Stimulated activated naive B cell treated with anti-CD40 and anti-IgM and Interleukin-4, amounts not matched to agents 10 μg/mL and 1 μg/mL and 100 μg/mL, for 72 hours (primary cell): ENCODE results near the gene E2F3.

Experiments used
- ATAC-seq, 2 donors: fragments of 150-1000 bp; cut with Tn5 transposase; replicated peaks; 2 replicates each; pipeline ENCODE4 v1.10.0; 2021; ENCODE audit warnings: moderate library complexity in 1 of 2
- DNase-seq: peaks from one replicate; pipeline ENCODE4 v3.0.0; 2021
- H3K27ac Mint-ChIP-seq: one replicate; pipeline ENCODE4 v1.8.0; 2022; ENCODE audit warnings: mild to moderate bottlenecking, mixed read lengths
- H3K27me3 Mint-ChIP-seq, 2 donors: one replicate each; pipeline ENCODE4 v1.8.0; 2022; ENCODE audit warnings: mixed read lengths in 2 of 2
- H3K36me3 Mint-ChIP-seq, 2 donors: one replicate each; pipeline ENCODE4 v1.8.0; 2022; ENCODE audit warnings: mixed read lengths in 2 of 2, mild to moderate bottlenecking in 1 of 2
- H3K4me1 Mint-ChIP-seq, 2 donors: one replicate each; pipeline ENCODE4 v1.8.0; 2022; ENCODE audit warnings: mixed read lengths in 2 of 2, mild to moderate bottlenecking in 1 of 2
- H3K4me3 Mint-ChIP-seq, 2 donors: one replicate each; pipeline ENCODE4 v1.8.0; 2022; ENCODE audit warnings: mild to moderate bottlenecking in 2 of 2, mixed read lengths in 2 of 2, moderate library complexity in 1 of 2
- H3K9me3 Mint-ChIP-seq, 2 donors: one replicate each; pipeline ENCODE4 v1.8.0; 2022; ENCODE audit warnings: mixed read lengths in 2 of 2, mild to moderate bottlenecking in 1 of 2

The E2F3 gene

GRCh38 chr6:20401205-20402091, at the start of gene E2F3:
TSS of gene E2F3 (plus strand) at chr6:20401879. CDS start at chr6:20402233, 354 bp downstream.
- H3K36me3 Mint-ChIP-seq = peaks cover 4 to 8% of the 10 kb centered on the region in 2 donors
- DNase-seq = peak; percentile 99
- ATAC-seq = peak; percentile 83

GRCh38 chr6:20352346-20352745, 49.3 kb upstream of the E2F3 start:
- Mint-ChIP-seq H3K4me3 (no peak overlapping the region), H3K4me1 (no peaks in the 10 kb centered on the region), H3K36me3 (no peaks in the 10 kb centered on the region), H3K27ac (no peak overlapping the region), H3K27me3 (peaks cover 0 to 14% of the 10 kb centered on the region in 2 donors), H3K9me3 (peaks cover 0 to 5% of the 10 kb centered on the region in 2 donors)
- DNase-seq (no peak), ATAC-seq (no peak)

More at GRCh38 chr6:20401205-20402091, at the start of gene E2F3:
- Mint-ChIP-seq H3K4me3 (peak within 1 kb of the TSS; percentile 84 to 99), H3K4me1 (peaks cover 4 to 16% of the 10 kb centered on the region in 2 donors), H3K27me3 (no peaks in the 10 kb centered on the region), H3K9me3 (peaks cover 0 to 2% of the 10 kb centered on the region in 2 donors), H3K27ac (peak within 1 kb of the TSS; percentile 100)

GRCh38 chr6:20353134-20353533, 48.5 kb upstream of the E2F3 start:
- no peak overlapping the region for H3K4me3 Mint-ChIP-seq
- ATAC-seq (no peak), DNase-seq (no peak)
- peaks cover 0 to 5% of the 10 kb centered on the region in 2 donors for H3K9me3 Mint-ChIP-seq
- no peaks in the 10 kb centered on the region for H3K36me3 Mint-ChIP-seq
- no peaks in the 10 kb centered on the region for H3K4me1 Mint-ChIP-seq
- H3K27ac Mint-ChIP-seq = no peak overlapping the region
- H3K27me3 Mint-ChIP-seq = peaks cover 2 to 14% of the 10 kb centered on the region in 2 donors

DNA sequence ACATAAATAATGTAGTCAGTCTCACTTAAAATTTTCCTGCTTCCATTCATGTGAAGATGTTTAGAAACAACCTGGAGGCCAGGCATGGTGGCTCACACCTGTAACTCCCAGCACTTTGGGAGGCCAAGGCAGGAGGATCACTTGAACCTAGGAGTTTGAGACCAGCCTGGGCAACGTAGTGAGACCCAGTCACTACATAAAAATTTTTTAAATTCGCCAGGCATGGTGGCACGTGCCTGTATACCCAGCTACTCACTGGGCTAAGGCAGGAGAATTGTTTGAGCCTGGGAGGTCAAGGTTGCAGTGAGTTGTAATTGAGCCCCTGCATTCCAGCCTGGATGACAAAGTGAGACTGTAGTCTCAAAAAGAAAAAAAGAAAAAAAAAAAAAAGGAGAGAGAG, 47.3 kb upstream of the E2F3 start:
- no peak overlapping the region for H3K27ac Mint-ChIP-seq
- H3K4me3 Mint-ChIP-seq = no peak overlapping the region
- no peaks in the 10 kb centered on the region for H3K36me3 Mint-ChIP-seq
- peaks cover 3 to 14% of the 10 kb centered on the region in 2 donors for H3K27me3 Mint-ChIP-seq
- ATAC-seq (no peak), DNase-seq (no peak)
- peaks cover 0 to 5% of the 10 kb centered on the region in 2 donors for H3K9me3 Mint-ChIP-seq
- H3K4me1 Mint-ChIP-seq = no peaks in the 10 kb centered on the region

- peaks cover under 1 to 4% of the 10 kb centered on the region in 2 donors for H3K4me1 Mint-ChIP-seq
Observed at GRCh38 chr6:20360471-20361119, 41.1 kb upstream of the E2F3 start.

GRCh38 chr6:20362623-20363022, 39.1 kb upstream of the E2F3 start:
- ATAC-seq = no peak
- H3K4me3 Mint-ChIP-seq = no peak overlapping the region
- H3K27me3 Mint-ChIP-seq = peaks cover 0 to 6% of the 10 kb centered on the region in 2 donors
- peaks cover 12 to 16% of the 10 kb centered on the region in 2 donors for H3K4me1 Mint-ChIP-seq
- no peaks in the 10 kb centered on the region for H3K36me3 Mint-ChIP-seq
- no peak overlapping the region for H3K27ac Mint-ChIP-seq
- no peak for DNase-seq
- H3K9me3 Mint-ChIP-seq = peaks cover 0 to 2% of the 10 kb centered on the region in 2 donors

More at GRCh38 chr6:20360471-20361119, 41.1 kb upstream of the E2F3 start:
- H3K27me3 Mint-ChIP-seq = peaks cover 6 to 8% of the 10 kb centered on the region in 2 donors
- peaks cover 0 to 2% of the 10 kb centered on the region in 2 donors for H3K9me3 Mint-ChIP-seq
- DNase-seq (no peak), ATAC-seq (no peak)
- H3K4me3 Mint-ChIP-seq = no peak overlapping the region
- no peak overlapping the region for H3K27ac Mint-ChIP-seq
- no peaks in the 10 kb centered on the region for H3K36me3 Mint-ChIP-seq

DNA sequence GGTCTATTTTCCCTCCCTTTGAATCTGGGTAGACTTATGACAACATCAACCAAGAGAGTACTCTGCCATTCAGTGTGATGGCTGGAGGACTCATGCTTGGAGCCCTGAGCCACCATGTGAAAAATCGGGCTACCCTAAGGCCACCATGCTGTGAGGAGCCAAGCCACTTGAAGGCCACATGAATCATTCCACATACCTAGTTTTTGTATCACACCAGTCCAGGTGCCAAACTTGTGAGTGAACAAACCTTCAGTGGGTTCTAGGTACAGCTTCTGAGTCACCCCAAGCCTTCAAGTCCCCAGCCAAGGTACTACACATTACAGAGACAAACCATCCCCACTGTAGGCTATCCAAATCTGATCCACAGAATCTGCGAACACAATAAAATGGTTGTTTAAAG, 37.4 kb upstream of the E2F3 start:
- H3K27me3 Mint-ChIP-seq = peaks cover 0 to 3% of the 10 kb centered on the region in 2 donors
- no peak overlapping the region for H3K4me3 Mint-ChIP-seq
- H3K27ac Mint-ChIP-seq = no peak overlapping the region
- no peak for ATAC-seq
- H3K36me3 Mint-ChIP-seq = no peaks in the 10 kb centered on the region
- H3K9me3 Mint-ChIP-seq = no peaks in the 10 kb centered on the region
- peaks cover 12 to 16% of the 10 kb centered on the region in 2 donors for H3K4me1 Mint-ChIP-seq
- no peak for DNase-seq

- ATAC-seq (no peak), DNase-seq (no peak)
- Mint-ChIP-seq H3K4me1 (peaks cover 12 to 16% of the 10 kb centered on the region in 2 donors), H3K4me3 (no peak overlapping the region), H3K9me3 (no peaks in the 10 kb centered on the region), H3K27me3 (peaks cover 8 to 9% of the 10 kb centered on the region in 2 donors), H3K36me3 (no peaks in the 10 kb centered on the region), H3K27ac (no peak overlapping the region)
Observed at GRCh38 chr6:20365456-20365855, 36.2 kb upstream of the E2F3 start.

GRCh38 chr6:20366082-20366830, 35.4 kb upstream of the E2F3 start:
- Mint-ChIP-seq H3K36me3 (no peaks in the 10 kb centered on the region), H3K27me3 (peaks cover 8 to 9% of the 10 kb centered on the region in 2 donors), H3K4me1 (peaks cover 12 to 16% of the 10 kb centered on the region in 2 donors), H3K4me3 (peak overlapping the region in 1 of 2 donors; percentile 36), H3K9me3 (no peaks in the 10 kb centered on the region), H3K27ac (no peak overlapping the region)
- DNase-seq (no peak), ATAC-seq (peak; percentile 31 to 33)

DNA sequence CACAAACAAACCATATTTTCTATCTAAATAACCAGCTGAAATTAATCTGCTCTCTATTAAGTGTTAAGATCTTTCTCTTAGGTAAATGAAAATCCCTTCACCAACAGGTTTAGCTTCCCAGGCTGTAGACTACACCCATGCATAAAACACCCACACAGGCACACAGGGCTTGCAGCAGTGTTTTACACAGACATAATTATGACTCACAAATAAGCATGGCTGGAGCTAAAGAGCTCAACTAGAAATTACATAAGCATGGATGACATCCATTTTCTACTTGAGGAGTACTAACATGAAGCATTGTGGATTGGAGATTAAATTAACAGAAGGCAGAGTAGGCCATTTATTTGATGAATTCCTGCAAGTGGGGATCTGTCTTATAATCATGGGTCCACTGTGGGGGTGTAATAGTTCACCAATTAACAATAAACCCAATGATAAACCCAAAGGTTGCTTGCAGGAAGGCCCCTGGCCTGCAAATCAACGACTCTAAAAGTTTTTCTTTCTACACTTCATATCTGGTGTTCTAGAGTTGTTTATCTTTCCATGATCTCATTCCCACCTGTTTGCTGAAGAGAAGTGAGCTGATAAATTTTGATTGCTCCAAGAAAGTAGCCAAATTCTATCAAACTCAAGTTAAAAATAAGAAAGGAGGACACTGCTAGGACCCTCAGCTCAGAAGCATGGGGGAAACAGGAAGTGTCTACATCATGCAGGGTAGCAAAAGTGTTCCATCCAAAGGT, 33.8 kb upstream of the E2F3 start:
- no peak for ATAC-seq
- Mint-ChIP-seq H3K27ac (no peak overlapping the region), H3K27me3 (peaks cover 8 to 9% of the 10 kb centered on the region in 2 donors), H3K4me1 (peaks cover 12 to 16% of the 10 kb centered on the region in 2 donors), H3K36me3 (no peaks in the 10 kb centered on the region), H3K4me3 (no peak overlapping the region), H3K9me3 (no peaks in the 10 kb centered on the region)
- no peak for DNase-seq

GRCh38 chr6:20370393-20370792, 31.3 kb upstream of the E2F3 start:
- Mint-ChIP-seq H3K4me1 (peaks cover 9 to 16% of the 10 kb centered on the region in 2 donors), H3K9me3 (no peaks in the 10 kb centered on the region), H3K27me3 (peaks cover 8 to 9% of the 10 kb centered on the region in 2 donors), H3K36me3 (no peaks in the 10 kb centered on the region), H3K27ac (no peak overlapping the region), H3K4me3 (no peak overlapping the region)
- no peak for DNase-seq
- ATAC-seq = no peak

GRCh38 chr6:20370801-20371200, 30.9 kb upstream of the E2F3 start:
- no peak for DNase-seq
- Mint-ChIP-seq H3K4me3 (no peak overlapping the region), H3K27me3 (peaks cover 8 to 9% of the 10 kb centered on the region in 2 donors), H3K36me3 (no peaks in the 10 kb centered on the region), H3K27ac (no peak overlapping the region), H3K9me3 (no peaks in the 10 kb centered on the region), H3K4me1 (peaks cover 7 to 13% of the 10 kb centered on the region in 2 donors)
- ATAC-seq = no peak

GRCh38 chr6:20375436-20375835, 26.2 kb upstream of the E2F3 start:
- Mint-ChIP-seq H3K4me3 (no peak overlapping the region), H3K27ac (no peak overlapping the region), H3K27me3 (peaks cover under 1 to 3% of the 10 kb centered on the region in 2 donors), H3K4me1 (peaks cover 4 to 14% of the 10 kb centered on the region in 2 donors), H3K36me3 (no peaks in the 10 kb centered on the region), H3K9me3 (no peaks in the 10 kb centered on the region)
- ATAC-seq (no peak), DNase-seq (no peak)
